Liver (tissue), 9 donors: Measurements from ENCODE around the gene SLC25A22. TPM values are rescaled to one million over a fixed set of nuclear protein-coding genes. Genes with fewer than 3 reads are reported as not detected.

Experiments used
- DNase-seq: peaks from one replicate; pipeline ENCODE4 v3.0.0-alpha.2; 2017; ENCODE audit warnings: low spot score
- H3K27ac ChIP-seq, 2 donors: one replicate each; pipeline ENCODE4 v1.7.0; 2013; ENCODE audit warnings: inconsistent platforms in 2 of 2, low read length in 2 of 2, control low read depth in 1 of 2, low read depth in 1 of 2, mild to moderate bottlenecking in 1 of 2
- H3K27me3 ChIP-seq, 4 donors: one replicate each; pipeline versions ENCODE4 v1.6.1 to v1.7.0; 2013; ENCODE audit warnings: low read length in 3 of 4, inconsistent platforms in 1 of 4, mild to moderate bottlenecking in 1 of 4, moderate library complexity in 1 of 4; ENCODE audit not compliant: control insufficient read depth in 4 of 4, insufficient read depth in 4 of 4
- H3K36me3 ChIP-seq, 4 donors: one replicate each; pipeline versions ENCODE4 v1.6.1 to v1.7.0; 2013; ENCODE audit warnings: low read length in 3 of 4, mild to moderate bottlenecking in 3 of 4, low read depth in 1 of 4, moderate library complexity in 1 of 4; ENCODE audit not compliant: control insufficient read depth in 4 of 4, insufficient read depth in 3 of 4
- H3K4me1 ChIP-seq, 4 donors: one replicate each; pipeline versions ENCODE4 v1.6.1 to v1.7.0; 2013; ENCODE audit warnings: low read length in 3 of 4, mild to moderate bottlenecking in 3 of 4, moderate library complexity in 1 of 4; ENCODE audit not compliant: control insufficient read depth in 4 of 4, insufficient read depth in 4 of 4
- H3K4me3 ChIP-seq, 3 donors: one replicate each; pipeline versions ENCODE4 v1.6.1 to v1.7.0; 2013; ENCODE audit warnings: low read length in 3 of 3, control low read depth in 1 of 3, low read depth in 1 of 3, mild to moderate bottlenecking in 1 of 3
- H3K9ac ChIP-seq, 2 donors: one replicate each; pipeline ENCODE4 v1.7.0; 2013; ENCODE audit warnings: low read length in 2 of 2, mild to moderate bottlenecking in 2 of 2, moderate library complexity in 2 of 2, control low read depth in 1 of 2, low read depth in 1 of 2
- H3K9me3 ChIP-seq, 4 donors: one replicate each; pipeline versions ENCODE4 v1.6.1 to v1.7.0; 2013; ENCODE audit warnings: low read length in 3 of 4; ENCODE audit not compliant: control insufficient read depth in 4 of 4
- EGR1 ChIP-seq, 2 donors: IDR thresholded peaks; 2 replicates each; pipeline ENCODE4 v1.6.1; 2016 to 2018; ENCODE audit warnings: antibody characterized with exemption in 2 of 2, low read depth in 2 of 2
- FOXA1 ChIP-seq: IDR thresholded peaks from 2 replicates; pipeline ENCODE4 v1.6.1; 2016; ENCODE audit warnings: antibody characterized with exemption
- FOXA2 ChIP-seq: IDR thresholded peaks from 2 replicates; pipeline ENCODE4 v1.6.1; 2016; ENCODE audit warnings: antibody characterized with exemption
- GABPA ChIP-seq, 2 donors: IDR thresholded peaks in 1 of 2; conservative IDR thresholded peaks in 1 of 2; 2 replicates each; pipeline ENCODE4 v1.6.1; 2016; ENCODE audit warnings: antibody characterized with exemption in 2 of 2, mild to moderate bottlenecking in 1 of 2, moderate library complexity in 1 of 2
- HNF4A ChIP-seq, 2 donors: conservative IDR thresholded peaks; 2 replicates each; pipeline ENCODE4 v1.6.1; 2016; ENCODE audit warnings: antibody characterized with exemption in 2 of 2, mild to moderate bottlenecking in 2 of 2
- HNF4G ChIP-seq: IDR thresholded peaks from 2 replicates; pipeline ENCODE4 v1.6.1; 2016; ENCODE audit warnings: antibody characterized with exemption
- JUND ChIP-seq, 2 donors: IDR thresholded peaks; 2 replicates each; pipeline ENCODE4 v1.6.1; 2016; ENCODE audit warnings: antibody characterized with exemption in 2 of 2
- NR2F2 ChIP-seq: IDR thresholded peaks from 2 replicates; pipeline ENCODE4 v1.6.1; 2016; ENCODE audit warnings: antibody characterized with exemption
- RAD21 ChIP-seq, 2 donors: IDR thresholded peaks; 2 replicates each; pipeline ENCODE4 v1.6.1; 2016; ENCODE audit warnings: antibody characterized with exemption in 2 of 2, mild to moderate bottlenecking in 2 of 2
- REST ChIP-seq: IDR thresholded peaks from 2 replicates; pipeline ENCODE4 v1.6.1; 2016; ENCODE audit warnings: antibody characterized with exemption, mild to moderate bottlenecking
- RXRA ChIP-seq, 2 donors: IDR thresholded peaks; 2 replicates each; pipeline ENCODE4 v1.6.1; 2017 to 2018; ENCODE audit warnings: antibody characterized with exemption in 2 of 2, mild to moderate bottlenecking in 1 of 2
- SP1 ChIP-seq: IDR thresholded peaks from 2 replicates; pipeline ENCODE4 v1.6.1; 2018; ENCODE audit warnings: antibody characterized with exemption, mild to moderate bottlenecking
- TAF1 ChIP-seq: conservative IDR thresholded peaks from 2 replicates; pipeline ENCODE4 v1.6.1; 2016; ENCODE audit warnings: antibody characterized with exemption, mild to moderate bottlenecking
- YY1 ChIP-seq: IDR thresholded peaks from 2 replicates; pipeline ENCODE4 v1.6.1; 2016; ENCODE audit warnings: antibody characterized with exemption, mild to moderate bottlenecking
- ZBTB33 ChIP-seq: IDR thresholded peaks from 2 replicates; pipeline ENCODE4 v1.6.1; 2016; ENCODE audit warnings: antibody characterized with exemption
- WGBS: extraction: QIAGEN DNeasy Blood & Tissue Kit; methylation state at CpG from one replicate; pipeline ENCODE4 v1.1.7; 2013; 5-methylcytosine and 5-hydroxymethylcytosine counted together
- polyA plus RNA-seq, 2 donors: library from polyadenylated mRNA; stranded (reverse) in 1 of 2; unstranded in 1 of 2; fragments of 200-250 nt in 1 of 2; fragments of >200 nt in 1 of 2; fragmentation: Nextera tagmentation in 1 of 2; extraction: Ambion mirVana in 1 of 2; gene quantifications; one replicate each; pipeline versions ENCODE4 v1.2.1 to v1.2.3, GENCODE V29; 2013 to 2015
- total RNA-seq, 2 donors: library from RNA; depleted of rRNA; stranded (reverse); fragments of >200 nt; gene quantifications; one replicate each; pipeline ENCODE4 v1.2.3, GENCODE V29; 2014
- TF ChIP-seq, protein P1 (sequence below): IDR thresholded peaks from 2 replicates; pipeline ENCODE4 v1.6.1; 2016; ENCODE audit warnings: antibody characterized with exemption
- TF ChIP-seq, protein P2 (sequence below): fragments of 150-350 bp; IDR thresholded peaks from 2 replicates; pipeline ENCODE4 v1.5.1; 2017; ENCODE audit warnings: improper control_type of control experiment, low read depth, low read length; ENCODE audit not compliant: missing input control
- TF ChIP-seq, protein P3 (sequence below): IDR thresholded peaks from 2 replicates; pipeline ENCODE4 v1.6.1; 2016; ENCODE audit warnings: antibody characterized with exemption
- donor health status: healthy.
- donor health status: healthy.
- donor health status: healthy.
- donor health status: healthy.
- donor health status: healthy.

SLC25A22 gene
- total and polyA plus RNA-seq, 4 donors = 5.3 to 26.8 (median 12.1) TPM

DNA sequence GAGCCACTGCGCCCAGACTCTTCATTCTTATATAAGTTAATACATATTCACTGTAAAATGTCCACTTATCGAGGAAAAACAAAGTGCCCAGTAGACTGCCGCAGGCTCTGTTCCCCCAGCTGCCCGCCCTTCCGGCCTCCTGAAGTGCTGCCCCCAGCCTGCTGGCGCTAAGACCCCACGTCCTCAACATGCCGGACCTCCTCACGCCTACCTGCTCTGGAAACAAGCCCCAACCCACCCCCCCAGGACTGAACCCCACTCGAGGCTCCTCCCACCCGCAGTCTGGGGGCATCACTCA is 21.9 kb downstream of the SLC25A22 start:
- TF ChIP-seq TAF1 (no peak), JUND (IDR thresholded peaks at IDR 0.05) (no peak), FOXA2 (no peak), NR2F2 (no peak), FOXA1 (no peak), REST (no peak), HNF4G (no peak), EGR1 (IDR thresholded peaks at IDR 0.05; ENCODE audit: low read depth in 2 of 2) (no peak), RAD21 (IDR thresholded peaks at IDR 0.05) (no peak), HNF4A (conservative IDR thresholded peaks at IDR 0.05) (no peak), ZBTB33 (no peak), GABPA (IDR thresholded peaks at IDR 0.05 in 1 of 2, conservative IDR thresholded peaks at IDR 0.05 in 1 of 2) (no peak), SP1 (no peak), YY1 (no peak), RXRA (IDR thresholded peaks at IDR 0.05) (no peak)
- TF ChIP-seq, protein P1, sequence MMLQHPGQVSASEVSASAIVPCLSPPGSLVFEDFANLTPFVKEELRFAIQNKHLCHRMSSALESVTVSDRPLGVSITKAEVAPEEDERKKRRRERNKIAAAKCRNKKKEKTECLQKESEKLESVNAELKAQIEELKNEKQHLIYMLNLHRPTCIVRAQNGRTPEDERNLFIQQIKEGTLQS = no peak

GRCh38 chr11:774873-775592 is 23.0 kb downstream of the SLC25A22 start:
- no peak overlapping the region for H3K9ac ChIP-seq
- TF ChIP-seq SP1 (no peak), RAD21 (IDR thresholded peaks at IDR 0.05) (no peak), GABPA (IDR thresholded peaks at IDR 0.05 in 1 of 2, conservative IDR thresholded peaks at IDR 0.05 in 1 of 2) (no peak), JUND (IDR thresholded peaks at IDR 0.05) (no peak), TAF1 (no peak), NR2F2 (no peak), HNF4G (no peak), EGR1 (IDR thresholded peaks at IDR 0.05; ENCODE audit: low read depth in 2 of 2) (no peak), RXRA (IDR thresholded peaks at IDR 0.05) (no peak), FOXA2 (no peak), REST (no peak), FOXA1 (no peak)
- TF ChIP-seq, protein P2, sequence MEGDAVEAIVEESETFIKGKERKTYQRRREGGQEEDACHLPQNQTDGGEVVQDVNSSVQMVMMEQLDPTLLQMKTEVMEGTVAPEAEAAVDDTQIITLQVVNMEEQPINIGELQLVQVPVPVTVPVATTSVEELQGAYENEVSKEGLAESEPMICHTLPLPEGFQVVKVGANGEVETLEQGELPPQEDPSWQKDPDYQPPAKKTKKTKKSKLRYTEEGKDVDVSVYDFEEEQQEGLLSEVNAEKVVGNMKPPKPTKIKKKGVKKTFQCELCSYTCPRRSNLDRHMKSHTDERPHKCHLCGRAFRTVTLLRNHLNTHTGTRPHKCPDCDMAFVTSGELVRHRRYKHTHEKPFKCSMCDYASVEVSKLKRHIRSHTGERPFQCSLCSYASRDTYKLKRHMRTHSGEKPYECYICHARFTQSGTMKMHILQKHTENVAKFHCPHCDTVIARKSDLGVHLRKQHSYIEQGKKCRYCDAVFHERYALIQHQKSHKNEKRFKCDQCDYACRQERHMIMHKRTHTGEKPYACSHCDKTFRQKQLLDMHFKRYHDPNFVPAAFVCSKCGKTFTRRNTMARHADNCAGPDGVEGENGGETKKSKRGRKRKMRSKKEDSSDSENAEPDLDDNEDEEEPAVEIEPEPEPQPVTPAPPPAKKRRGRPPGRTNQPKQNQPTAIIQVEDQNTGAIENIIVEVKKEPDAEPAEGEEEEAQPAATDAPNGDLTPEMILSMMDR = no peak
- TF ChIP-seq, protein P3, sequence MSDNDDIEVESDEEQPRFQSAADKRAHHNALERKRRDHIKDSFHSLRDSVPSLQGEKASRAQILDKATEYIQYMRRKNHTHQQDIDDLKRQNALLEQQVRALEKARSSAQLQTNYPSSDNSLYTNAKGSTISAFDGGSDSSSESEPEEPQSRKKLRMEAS = no peak
- TF ChIP-seq, protein P1 = no peak
- H3K4me3 ChIP-seq = no peak overlapping the region
- DNase-seq = no peak
- H3K27ac ChIP-seq = no peak overlapping the region
- 86% methylated on average over 20 of the region's 20 CpGs for WGBS
- no peaks in the 10 kb centered on the region for H3K27me3 ChIP-seq
- peaks cover 13 to 34% (median 21%) of the 10 kb centered on the region in 4 donors for H3K4me1 ChIP-seq
- no peaks in the 10 kb centered on the region for H3K9me3 ChIP-seq
- peaks cover 5 to 22% (median 10%) of the 10 kb centered on the region in 4 donors for H3K36me3 ChIP-seq

More for the DNA sequence above, 21.9 kb downstream of the SLC25A22 start:
- no peak overlapping the region for H3K27ac ChIP-seq
- WGBS = 58% methylated on average over 11 of the region's 11 CpGs
- H3K9ac ChIP-seq = peak overlapping the region in 1 of 2 donors; percentile 32
- peak overlapping the region in 2 of 3 donors; percentile 75 to 95 for H3K4me3 ChIP-seq
- H3K36me3 ChIP-seq = peaks cover 0 to 16% (median 7%) of the 10 kb centered on the region in 4 donors
- no peak for DNase-seq
- H3K9me3 ChIP-seq = no peaks in the 10 kb centered on the region
- peaks cover 13 to 37% (median 21%) of the 10 kb centered on the region in 4 donors for H3K4me1 ChIP-seq
- no peaks in the 10 kb centered on the region for H3K27me3 ChIP-seq
